T47D (cell line): Measurements from ENCODE around the gene IRF5.
"Not testable (repeated sequence)": the region's sequence is repeated elsewhere in the genome, so short reads cannot be mapped to it uniquely, and the experiment has no call there.

Experiments
- DNase-seq, 2 experiments: peaks; one replicate each; pipeline versions ENCODE4 v3.0.0 to v3.0.0-alpha.2; 2011 to 2012; ENCODE audit warnings: low read depth in 1 of 2, low spot score in 1 of 2
- JUND ChIP-seq: IDR thresholded peaks from 2 replicates; pipeline ENCODE4 v1.6.1; 2012; ENCODE audit warnings: low read depth
- in situ Hi-C: cut with HindIII; loops from 2 replicates; pipeline ENCODE4 v1.10.0; 2016; ENCODE audit warnings: low sequenced_read_pairs, low pct_unique_long_range_greater_than_20kb

IRF5 gene

DNA sequence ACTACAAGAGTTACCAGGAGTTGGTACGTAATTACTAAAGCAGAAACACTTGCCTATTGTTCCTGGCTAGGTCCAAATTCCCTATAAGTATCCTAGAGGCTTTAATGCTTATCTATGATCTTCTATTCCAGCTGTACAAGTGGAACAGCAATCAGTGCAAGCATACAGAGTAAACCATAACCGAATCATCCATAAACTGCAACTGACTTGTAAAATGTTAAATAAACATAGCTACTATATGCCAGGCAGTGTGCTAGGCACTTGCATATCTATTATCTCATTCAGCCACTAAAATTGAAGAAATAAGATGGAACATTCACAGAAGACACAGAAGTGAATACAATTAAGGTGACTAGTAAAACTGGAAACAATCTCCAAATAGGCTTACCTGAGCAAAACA lies 55.7 kb downstream of the IRF5 start:
- TF ChIP-seq JUND: no peak
- in situ Hi-C loops: no loop called here
- peak in 1 of 2 experiments; percentile 0 for DNase-seq

DNA sequence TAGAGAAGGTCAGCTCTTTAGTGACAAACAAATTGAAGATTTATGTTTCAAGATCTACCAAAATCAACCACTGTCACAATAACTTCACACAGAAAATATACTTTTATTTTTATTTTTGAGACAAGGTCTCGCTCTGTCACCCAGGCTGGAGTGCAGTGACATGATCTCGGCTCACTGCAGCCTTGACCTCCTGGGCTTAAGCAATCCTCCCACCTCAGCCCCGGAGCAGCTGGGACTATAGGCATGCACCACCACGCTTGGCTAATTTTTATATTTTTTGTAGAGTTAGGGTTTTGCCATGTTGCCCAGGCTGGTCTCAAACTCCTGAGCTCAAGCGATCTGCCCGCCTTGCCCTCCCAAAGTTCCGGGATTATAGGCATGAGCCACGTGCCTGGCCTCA lies 56.8 kb downstream of the IRF5 start:
- in situ Hi-C loops, DNase-seq: not testable (repeated sequence)

- TF ChIP-seq JUND: no peak
- in situ Hi-C loops: no loop called here
Observed at GRCh38 chr7:128997181-128997580, 59.5 kb downstream of the IRF5 start.

More at GRCh38 chr7:128997181-128997580, 59.5 kb downstream of the IRF5 start:
- no peak for DNase-seq
